Measurements from ENCODE around the gene MAP4K4.

DNA sequence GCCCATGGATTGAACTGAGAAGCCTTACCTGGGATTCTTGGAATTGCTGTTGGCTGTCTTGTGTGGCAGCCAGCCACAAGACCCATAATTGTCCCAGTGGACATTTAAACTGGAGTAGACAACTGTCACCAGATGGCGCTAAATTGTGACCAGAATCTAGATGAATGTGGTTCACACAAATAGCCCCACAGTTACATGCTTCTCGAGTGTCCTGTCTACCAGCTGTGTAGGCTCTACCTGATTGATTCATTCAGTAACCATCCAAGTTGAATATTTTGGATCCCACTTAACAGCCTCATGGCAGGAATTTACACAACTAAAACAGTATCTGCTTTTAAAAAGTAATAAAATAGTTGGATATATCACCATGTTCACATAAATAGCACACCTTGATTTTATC is 73.2 kb downstream of the MAP4K4 start:
- TF ChIP-seq, protein P1, sequence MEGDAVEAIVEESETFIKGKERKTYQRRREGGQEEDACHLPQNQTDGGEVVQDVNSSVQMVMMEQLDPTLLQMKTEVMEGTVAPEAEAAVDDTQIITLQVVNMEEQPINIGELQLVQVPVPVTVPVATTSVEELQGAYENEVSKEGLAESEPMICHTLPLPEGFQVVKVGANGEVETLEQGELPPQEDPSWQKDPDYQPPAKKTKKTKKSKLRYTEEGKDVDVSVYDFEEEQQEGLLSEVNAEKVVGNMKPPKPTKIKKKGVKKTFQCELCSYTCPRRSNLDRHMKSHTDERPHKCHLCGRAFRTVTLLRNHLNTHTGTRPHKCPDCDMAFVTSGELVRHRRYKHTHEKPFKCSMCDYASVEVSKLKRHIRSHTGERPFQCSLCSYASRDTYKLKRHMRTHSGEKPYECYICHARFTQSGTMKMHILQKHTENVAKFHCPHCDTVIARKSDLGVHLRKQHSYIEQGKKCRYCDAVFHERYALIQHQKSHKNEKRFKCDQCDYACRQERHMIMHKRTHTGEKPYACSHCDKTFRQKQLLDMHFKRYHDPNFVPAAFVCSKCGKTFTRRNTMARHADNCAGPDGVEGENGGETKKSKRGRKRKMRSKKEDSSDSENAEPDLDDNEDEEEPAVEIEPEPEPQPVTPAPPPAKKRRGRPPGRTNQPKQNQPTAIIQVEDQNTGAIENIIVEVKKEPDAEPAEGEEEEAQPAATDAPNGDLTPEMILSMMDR (IDR thresholded peaks at IDR 0.05), result no peak
- TF ChIP-seq POLR2A (IDR thresholded peaks at IDR 0.05), result no peak

Data from lower leg skin (tissue), 3 donors.